GM19468 (cell line): ENCODE results near the gene SERHL2.
"Not testable (repeated sequence)": the region's sequence is repeated elsewhere in the genome, so short reads cannot be mapped to it uniquely, and the experiment has no call there.

Experiments
- ATAC-seq: cut with Tn5 transposase; IDR thresholded peaks from one replicate; pipeline ENCODE4 v1.9.1; 2021; ENCODE audit warnings: mild to moderate bottlenecking, moderate library complexity, moderate number of reproducible peaks; ENCODE audit not compliant: unreplicated experiment; ENCODE audit errors: extremely low read depth

Gene SERHL2

DNA sequence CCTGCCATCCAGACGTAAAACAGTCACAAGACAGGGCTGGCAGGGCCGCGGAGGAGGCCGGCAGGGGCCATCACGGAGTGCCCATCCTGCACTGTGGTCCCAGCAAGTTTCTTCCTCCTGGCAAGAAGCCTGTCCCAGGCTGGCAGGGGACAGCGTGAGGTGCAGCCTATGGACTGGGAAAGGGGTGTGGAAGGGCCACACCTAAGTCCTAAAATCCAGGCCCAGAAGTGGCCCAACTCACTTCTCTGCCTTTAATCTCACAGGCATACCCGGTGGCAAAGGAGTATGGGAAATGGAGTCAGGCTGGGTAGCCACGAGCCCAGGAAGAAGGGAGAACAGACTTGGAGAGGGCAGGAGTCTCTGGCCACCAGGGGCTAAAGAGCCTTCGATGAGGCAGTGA, 16.8 kb downstream of the SERHL2 start:
- ATAC-seq: not testable (repeated sequence)

DNA sequence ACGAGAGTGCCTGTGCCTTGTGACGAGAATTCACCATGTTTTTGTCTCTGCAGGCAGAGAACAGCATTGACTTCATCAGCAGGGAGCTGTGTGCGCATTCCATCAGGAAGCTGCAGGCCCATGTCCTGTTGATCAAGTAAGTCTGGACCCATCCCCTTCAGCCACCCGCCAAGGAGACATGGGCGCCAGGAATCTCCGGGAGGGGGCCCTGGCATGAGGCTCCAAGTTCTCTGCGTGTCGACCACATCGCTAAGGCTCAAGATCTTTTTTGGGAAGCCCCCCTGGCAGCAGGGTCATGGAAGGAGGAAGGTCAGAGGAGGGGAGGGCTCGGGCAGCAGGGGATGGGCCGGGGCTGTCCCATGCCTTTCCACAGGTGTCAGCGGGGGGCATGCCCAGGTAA, 17.3 kb downstream of the SERHL2 start:
- not testable (repeated sequence) for ATAC-seq

DNA sequence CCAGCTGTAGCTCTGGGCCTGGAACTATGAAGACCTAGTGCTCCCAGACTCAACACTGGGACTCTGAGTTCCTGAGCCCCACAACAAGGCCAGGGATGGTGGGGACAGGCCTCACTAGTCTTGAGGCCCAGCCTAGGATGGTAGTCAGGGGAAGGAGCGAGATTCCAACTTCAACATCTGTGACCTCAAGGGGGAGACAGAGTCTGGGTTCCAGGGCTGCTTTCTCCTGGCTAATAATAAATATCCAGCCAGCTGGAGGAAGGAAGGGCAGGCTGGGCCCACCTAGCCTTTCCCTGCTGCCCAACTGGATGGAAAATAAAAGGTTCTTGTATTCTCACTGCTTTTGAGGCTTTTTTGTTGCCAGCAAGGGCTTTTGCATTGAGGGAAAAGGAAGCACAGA, 20.3 kb downstream of the SERHL2 start:
- ATAC-seq: not testable (repeated sequence)

DNA sequence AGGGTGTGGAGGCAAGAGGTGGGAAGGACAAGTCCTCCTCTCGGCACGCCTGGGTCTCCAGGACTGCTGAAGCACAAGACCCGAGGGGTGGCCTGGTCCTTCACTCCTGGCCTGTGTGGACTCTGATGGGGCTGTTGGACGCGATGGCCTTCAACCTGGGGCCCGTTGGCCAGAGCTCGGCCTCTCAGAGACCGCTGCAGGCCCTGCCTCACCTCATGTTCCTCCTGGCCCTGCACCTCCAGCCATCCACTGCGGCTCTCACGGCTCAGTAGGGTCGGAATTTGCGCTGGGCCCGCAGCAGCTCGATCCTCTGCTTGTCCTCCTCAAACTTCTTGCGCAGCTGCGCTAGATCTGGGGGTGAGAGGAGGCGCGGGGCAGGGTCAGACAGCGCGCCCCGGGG, 20.7 kb downstream of the SERHL2 start:
- ATAC-seq: not testable (repeated sequence)

DNA sequence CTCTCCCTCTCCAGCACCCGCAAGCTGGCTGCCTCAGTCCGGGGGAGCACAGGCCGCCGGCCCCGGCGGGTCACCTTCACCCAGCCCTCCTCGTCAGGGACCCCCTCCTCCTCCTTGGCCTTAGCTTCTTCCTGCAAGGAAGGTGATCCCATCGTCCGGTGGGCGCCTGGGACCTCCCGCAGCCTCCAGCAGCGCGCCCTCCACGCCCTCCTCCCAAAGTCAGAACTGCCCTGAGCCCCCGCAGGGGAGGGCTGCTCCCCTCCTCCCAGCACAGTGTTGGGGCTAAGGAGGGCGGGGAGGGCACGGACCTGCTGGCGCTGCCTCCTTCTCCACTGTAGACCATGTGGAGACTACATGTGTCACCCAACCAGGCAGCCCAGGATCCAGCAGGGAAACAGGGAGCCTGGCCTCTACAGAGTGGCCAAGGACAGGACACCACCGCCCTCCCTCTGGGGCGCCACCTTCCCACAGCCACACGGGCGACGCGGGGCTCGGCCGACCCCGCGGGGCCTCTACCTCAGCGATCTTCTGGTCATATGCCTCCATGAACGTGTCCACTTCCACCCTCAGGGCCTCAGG, 22.3 kb downstream of the SERHL2 start:
- ATAC-seq: not testable (repeated sequence)

DNA sequence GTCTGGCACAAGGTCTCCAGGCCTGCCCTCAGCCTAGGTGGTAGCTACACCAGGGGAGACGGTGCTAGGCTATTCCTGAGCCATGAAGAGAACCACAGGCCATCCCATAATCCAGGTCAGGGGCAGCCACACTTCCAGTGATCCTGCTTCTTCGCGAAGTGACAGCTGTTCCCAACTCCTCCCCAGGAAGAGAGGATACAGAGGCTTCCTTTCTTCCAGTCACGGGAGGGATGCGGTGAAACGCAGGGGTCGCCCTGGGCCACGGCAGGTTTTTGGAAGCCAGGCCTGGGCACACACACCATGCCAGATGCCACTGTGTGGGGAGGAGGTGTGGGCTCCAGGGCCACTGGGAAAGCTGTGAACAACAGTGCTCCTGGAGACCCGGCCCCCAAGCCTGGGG, 23.4 kb downstream of the SERHL2 start:
- not testable (repeated sequence) for ATAC-seq

DNA sequence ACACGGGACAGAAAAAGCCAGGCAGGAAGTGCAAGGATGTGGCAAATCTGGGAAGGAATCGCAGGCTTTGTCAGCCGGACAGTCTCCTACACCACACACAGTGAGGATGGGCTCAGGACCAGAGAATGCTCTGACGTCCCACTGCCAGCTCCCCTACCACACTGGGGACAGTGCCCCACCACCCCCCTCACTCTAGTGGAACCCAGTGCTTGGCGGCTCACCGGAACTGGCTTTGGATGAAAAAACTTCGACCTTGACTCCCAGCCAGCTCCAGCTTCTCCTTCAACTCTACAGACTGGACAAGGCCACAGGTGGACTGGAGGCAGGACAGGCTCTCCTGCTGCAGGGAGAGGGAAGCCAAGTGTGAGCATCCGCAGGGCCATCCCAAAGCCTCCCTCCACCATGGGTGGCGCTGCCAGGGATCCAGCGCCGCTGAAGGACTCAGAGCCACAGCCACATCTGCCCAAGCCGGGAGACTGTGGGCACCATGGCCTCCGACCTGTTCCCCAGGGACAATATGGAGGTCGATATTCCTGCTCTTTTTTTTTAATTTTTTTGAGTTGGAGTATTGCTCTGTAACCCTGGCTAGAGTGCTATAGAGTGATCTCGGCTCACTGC, 24.0 kb downstream of the SERHL2 start:
- no peak for ATAC-seq

DNA sequence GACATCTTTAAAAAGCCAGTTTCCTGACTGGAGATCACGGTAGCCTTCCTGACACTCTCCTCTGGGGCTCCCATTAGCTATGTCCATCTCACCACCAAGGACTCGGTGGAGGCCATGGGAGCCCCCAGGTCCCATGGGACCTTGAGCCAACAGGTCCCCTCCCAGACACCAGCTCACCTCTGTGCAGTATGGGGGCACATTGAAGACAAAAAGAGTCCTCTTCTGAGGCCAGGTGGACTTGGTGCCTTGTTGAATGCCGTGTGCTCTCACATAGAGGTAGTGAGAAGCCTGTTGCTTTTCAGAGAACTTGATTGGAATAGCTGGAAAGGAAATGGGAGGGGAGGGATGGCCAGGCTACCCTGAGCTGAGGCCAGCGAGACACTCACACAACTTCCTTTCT, 26.3 kb downstream of the SERHL2 start:
- not testable (repeated sequence) for ATAC-seq

DNA sequence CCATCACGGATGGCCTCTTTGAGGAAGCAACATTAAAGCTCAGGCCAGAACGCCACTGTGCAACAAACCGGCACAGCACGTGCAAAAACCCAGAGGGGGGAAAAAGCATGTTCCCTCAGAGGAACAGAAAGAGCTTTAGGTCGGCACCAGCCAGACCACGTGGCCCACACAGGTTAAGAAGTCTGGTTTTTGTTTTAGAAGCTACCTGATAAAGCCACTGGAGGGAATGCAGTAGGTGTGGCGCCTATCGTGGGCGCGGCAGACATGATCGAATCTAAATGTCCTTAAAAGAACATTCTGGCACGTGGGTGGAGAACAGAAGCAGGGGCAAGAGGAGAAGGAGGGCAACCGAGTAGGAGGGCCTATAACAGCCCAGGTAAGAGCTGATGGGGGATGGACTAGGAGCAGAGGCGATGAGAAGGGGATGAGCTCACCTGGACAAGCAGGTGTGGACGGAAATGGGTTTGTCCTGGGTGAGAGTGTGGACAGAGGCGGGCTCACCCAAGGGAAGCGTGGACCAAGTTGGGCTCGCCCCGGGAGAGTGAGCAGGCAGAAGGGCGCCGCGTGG, 27.5 kb downstream of the SERHL2 start:
- ATAC-seq: not testable (repeated sequence)

DNA sequence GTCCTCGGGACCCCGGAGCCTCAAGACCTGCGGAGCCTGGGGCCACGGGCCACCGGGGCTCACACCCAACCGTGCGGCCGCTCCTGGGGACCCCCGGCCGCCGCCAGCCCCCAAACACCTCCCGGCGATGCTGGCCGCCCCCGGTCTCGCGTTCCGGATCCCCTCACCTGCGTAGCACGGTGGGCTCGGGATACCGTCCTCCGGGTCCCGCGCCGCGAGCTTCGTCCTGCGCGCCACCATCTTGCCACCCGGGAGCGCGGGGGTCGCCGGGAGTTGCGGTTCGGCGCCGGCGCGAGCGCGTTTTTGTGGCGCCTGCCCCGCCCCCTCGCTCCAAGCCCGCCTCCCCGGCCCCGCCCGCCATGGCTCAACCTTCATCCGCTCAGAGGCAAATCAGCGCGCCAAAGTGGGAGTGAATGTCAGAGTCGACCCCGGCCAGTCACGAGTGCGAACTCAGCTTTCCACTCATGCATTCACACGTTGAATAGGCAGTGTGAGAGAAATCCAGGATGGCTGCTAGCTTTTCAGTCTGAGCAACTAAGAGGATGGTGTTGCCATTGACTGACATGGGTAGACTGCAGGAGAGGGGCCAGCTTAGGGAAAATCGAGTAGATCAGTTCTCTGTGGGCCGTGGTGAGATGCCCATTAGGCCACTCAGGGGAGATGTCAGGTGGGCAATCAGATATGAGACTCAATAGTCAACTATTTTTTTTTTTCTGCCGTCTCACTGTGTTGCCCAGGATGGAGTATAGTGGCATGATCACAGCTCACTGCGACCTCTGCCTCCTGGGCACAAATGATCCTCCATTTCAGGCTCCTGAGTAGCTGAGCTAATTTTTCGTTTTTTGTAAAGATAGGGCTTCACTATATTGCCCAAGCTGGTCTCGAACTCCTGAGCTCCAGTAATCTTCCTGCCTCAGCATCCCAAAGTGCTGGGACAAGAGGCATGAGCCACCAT, 28.3 kb downstream of the SERHL2 start:
- ATAC-seq: no peak

DNA sequence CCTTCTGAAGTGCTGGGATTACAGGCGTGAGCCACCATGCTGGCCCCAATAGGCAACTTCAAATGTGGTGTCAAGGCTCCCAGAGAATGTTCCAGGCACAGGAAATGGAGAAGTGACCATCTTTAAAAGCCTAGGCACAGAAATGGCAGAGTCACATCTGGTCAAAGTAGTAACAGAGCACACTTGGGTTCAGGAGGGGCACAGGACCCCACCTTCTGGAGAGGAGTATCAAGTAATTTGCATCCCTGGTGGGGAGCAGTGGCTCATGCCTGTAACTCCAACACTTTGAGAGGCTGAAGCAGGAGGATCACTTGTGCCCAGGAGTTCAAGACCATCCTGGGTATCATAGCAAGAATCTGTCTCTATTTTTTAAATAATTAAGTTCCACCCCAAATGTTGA, 29.2 kb downstream of the SERHL2 start:
- ATAC-seq: no peak

DNA sequence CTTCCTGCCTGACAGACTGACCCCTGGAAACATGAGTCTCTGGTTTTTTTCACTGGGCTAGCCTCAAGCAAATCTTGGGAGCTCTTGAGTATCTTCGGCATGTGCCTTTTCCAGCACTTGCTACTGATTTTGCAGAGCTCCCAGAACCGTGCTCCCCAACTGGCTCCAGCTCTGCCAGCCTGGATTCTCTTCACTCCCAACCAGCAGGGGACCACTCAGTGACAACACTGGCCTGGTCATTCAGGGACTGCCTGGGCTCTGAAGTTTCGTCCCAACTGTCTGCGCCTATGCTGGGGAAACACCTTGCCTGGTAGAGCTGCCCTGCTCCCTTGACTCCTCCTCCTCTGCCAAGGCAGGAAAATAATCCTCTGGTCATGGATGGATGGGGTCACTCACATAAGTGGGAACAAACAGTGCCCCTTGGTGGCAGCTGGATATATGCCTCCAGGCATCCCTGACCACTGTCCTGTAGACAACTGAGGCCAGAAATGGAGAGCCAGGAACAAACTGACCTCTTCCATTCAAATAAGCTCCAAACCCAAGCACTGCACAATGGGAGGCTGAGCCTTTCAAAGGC, 30.7 kb downstream of the SERHL2 start:
- no peak for ATAC-seq

DNA sequence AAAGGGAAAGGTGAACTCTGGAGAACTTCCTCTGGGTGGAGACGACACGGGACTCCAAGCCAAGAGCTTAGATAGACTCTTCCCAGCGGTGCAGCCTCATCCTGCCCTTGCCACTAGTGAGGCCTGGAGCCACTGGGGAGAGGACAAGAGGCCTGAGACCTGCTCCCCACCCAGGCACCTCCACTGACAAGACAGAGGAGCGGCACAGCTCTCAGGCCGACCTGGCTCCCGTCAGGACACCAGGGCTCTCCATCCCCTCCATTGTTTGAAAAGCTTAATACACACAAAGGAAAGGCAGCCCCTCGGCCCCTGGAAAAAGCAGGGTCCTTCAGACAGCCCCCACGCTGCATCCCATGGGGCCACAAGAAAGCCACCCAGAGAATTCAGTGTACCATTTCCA, 31.3 kb downstream of the SERHL2 start:
- ATAC-seq: no peak

DNA sequence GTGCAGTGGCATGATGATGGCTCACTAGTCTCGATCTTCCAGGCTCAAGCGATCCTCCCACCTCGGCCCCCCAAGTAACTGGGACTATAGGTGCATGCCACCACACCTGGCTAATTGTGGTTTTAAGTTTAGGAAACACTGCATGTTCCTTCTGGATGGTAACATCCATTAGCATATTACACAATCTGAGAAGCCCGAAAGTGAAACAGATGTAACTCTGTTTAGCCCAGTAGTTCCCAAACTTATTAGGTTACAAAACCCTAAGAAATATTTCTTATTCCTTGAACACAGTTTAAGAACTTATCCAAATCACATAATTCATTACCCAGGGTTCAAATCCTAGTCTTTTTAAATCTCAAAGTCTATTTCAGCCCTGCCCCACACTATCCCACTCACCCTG, 32.6 kb downstream of the SERHL2 start:
- no peak for ATAC-seq

DNA sequence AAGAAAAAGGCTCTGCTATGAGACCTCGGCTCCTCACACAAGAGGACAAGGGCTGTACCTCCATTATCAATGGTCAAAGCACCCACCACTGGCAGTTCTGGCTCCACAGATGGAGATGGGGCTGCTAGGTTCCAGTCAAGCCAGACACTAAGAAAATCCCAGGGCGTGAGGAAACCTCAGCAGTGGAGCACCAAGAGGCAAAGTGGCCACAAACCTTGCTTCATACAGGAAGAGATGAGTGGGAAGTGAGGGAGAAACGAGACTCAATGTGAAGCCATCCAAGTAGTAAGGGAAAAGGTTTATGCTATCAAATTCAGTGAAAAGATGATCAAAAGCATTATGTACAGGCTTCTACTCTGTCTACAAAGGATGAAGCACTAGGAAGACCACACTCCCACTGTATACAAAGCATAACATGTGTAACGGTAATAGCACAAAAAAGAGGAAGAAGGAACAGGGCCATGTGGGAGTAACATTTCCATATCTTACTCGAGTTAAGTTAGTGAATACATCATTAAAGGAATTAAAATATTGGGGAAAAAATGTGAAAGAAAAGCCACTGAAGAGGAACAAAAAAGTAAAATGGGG, 33.9 kb downstream of the SERHL2 start:
- ATAC-seq: no peak

DNA sequence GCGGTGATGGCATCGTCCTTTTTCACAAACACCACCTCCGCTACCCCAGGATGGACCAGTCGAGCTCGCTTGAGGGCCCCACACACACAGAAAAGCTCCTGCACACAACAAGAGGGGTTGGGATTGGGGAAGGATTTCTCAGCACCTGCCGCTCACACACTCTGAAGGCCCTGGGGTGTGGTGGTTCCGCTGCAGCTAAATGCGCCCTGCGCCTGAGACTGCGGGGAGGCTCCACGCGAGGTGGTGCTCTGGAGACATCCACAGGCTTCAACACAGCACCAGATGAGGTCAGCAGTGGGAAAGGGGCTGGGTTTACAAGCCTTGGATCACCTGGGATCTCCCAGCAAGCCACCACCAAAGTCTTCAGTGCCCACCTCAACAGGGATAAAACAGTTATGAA, 38.2 kb downstream of the SERHL2 start:
- ATAC-seq: no peak

DNA sequence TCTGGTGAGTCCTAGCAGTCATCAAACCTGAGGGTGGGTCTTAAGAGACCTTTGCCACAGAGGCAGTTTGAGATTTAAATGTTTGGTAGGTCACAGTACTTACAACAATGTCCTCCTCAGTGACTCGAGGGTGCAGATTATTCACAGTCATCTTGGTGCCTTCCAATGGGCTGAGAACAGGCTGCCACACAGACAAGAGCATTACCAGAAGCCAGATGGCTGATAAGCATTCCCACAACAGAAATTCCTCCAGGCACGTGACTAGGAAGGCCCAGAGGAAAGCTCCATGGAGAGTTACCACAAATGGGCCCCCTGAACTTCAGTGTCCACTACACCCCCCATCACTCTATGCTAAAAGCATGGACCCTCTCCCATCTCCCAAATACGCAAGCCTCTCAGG, 41.7 kb downstream of the SERHL2 start:
- ATAC-seq: no peak

DNA sequence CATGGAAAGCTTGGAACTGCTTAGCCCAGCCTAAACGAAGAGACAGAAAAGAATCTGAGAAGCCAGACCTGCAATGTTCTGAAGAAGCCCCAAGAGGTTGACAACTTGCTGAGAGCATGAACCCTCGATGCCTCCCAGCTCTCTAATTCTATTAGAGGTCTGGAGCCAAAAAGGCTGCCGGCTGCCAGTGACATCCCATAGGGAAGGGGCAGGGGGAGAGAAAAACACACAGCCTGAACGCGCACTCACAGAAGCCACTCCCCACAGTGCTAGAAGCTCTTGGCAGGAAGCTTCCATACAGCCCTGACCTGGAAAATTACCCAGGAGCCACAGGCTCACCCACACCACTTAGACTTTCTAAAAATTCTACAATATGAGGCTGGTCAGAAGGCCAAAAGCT, 42.6 kb downstream of the SERHL2 start:
- no peak for ATAC-seq

DNA sequence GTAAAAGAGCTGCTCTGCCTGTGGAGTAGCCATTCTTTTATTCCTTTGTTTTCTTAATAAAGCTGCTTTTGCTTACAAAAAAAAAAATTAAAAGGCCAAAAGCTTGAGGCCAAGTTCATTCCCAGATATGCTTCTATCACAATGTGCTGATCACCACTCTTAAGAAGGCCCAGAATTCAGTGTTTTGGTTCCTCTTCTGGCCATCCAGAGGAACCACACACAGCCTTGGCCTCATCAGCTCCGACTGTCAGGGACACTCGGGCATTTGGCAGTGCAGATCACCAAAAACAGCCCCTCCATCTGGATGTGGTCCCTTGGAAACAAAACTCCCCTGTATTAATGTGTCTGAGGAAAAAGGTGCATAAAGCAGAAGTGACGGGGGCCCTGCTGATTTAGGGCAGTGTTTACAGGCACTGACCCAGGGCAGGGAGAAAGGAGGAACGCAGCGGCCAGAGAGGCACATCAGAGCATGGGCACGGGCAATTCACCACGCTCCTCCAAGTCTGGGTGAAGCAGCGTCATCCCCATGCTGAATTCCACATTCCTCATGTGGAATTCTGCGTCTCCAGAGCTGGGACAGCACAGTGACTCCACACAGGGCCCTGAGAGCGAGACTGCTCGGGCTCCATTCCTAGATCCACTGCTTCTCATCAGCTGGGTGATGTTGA, 43.2 kb downstream of the SERHL2 start:
- no peak for ATAC-seq
